ENCODE measurements around the gene TNPO2.
A peak's percentile ranks its signal among the peaks of the same experiment; 100 is the strongest.
"Not testable (repeated sequence)": the region's sequence is repeated elsewhere in the genome, so short reads cannot be mapped to it uniquely, and the experiment has no call there.

Gene TNPO2

DNA sequence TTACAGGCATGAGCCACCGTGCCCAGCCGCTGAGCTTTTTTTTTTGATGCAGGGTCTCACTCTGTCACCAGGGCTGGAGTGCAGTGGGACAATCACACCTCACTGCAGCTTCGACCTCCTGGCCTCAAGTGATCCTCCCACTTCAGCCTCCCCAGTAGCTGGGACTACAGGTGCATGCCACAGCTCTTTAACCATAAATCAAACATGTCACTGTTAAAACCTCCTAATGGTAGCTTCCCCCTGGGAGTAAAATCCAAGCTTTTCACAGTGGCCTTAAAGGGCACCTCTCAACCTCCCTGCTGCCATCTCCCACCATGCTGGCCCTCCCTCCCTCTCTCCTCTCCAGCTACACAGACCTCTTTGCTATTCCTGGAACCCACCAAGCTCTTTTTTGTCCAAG lies 37.9 kb downstream of the TNPO2 start:
- CTCF ChIA-PET: interaction anchor here (0.8 to 1.6 kb wide), 6 partner anchors 9 to 110 kb away, joined by 3 to 6 read pairs (median 4); partner anchors contain the start of gene FBXW9
- POLR2A ChIA-PET: interaction anchor here (1.1 to 1.2 kb wide), 2 partner anchors 10 to 35 kb away, joined by 11 to 17 read pairs; partner anchors contain the start of gene FBXW9
- DNase-seq (ENCODE audit: extremely low spot score): no peak
- TF ChIP-seq, protein P1, sequence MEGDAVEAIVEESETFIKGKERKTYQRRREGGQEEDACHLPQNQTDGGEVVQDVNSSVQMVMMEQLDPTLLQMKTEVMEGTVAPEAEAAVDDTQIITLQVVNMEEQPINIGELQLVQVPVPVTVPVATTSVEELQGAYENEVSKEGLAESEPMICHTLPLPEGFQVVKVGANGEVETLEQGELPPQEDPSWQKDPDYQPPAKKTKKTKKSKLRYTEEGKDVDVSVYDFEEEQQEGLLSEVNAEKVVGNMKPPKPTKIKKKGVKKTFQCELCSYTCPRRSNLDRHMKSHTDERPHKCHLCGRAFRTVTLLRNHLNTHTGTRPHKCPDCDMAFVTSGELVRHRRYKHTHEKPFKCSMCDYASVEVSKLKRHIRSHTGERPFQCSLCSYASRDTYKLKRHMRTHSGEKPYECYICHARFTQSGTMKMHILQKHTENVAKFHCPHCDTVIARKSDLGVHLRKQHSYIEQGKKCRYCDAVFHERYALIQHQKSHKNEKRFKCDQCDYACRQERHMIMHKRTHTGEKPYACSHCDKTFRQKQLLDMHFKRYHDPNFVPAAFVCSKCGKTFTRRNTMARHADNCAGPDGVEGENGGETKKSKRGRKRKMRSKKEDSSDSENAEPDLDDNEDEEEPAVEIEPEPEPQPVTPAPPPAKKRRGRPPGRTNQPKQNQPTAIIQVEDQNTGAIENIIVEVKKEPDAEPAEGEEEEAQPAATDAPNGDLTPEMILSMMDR (IDR thresholded peaks at IDR 0.05; ENCODE audit: control extremely low read depth, extremely low read depth, low read depth, missing control alignments): no peak

DNA sequence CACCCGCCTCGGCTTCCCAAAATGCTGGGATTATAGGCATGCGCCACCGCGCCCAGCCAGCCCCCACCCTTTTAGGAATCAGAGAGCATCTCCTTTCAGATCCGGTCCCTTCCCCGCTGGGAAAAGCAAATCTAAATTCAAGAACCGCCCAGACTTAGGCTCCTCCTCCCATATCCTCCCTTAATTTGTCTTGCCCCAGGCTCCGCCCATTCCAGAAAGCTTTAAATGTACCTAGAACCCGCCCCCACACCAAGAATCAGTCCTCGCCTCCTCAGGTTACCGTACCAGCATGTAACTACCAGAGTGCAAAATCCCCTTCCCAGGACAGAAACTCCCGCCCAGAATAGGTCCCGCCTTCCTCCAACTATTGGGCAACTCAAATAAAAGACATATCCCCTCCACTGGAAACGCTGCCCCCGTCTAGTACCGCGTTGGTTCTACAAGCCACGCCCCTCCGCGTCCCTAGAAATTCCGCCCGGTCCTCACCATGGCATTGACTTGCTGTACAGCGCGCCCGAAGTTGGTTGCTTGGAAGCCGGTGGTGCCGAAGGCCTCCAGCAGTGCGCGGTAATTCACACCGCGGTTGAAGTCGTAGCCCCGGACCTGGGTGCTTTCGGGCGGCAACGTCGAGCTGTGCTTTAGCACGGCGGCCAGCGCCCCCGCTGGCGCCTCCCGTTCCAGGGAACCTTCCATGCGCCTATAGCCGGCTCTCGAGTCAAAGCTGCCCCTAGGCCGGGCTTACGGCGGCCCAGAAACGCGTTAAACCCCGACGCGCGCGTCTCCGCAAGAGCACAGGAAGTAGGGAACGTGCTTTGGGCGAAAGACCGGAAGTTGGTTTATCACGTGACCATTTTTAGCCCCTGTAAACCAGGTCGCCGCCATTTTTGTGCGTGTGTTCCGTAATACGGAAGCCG lies 42.4 kb downstream of the TNPO2 start, which contains the start of gene DHPS:
DHPS (minus strand) TSS at position 807 of the 914 bp plus-strand sequence; CDS start at position 693, 114 bp downstream.
- TF ChIP-seq, protein P1 (IDR thresholded peaks at IDR 0.05; ENCODE audit: control extremely low read depth, extremely low read depth, low read depth, missing control alignments): no peak
- CTCF ChIA-PET: interaction anchor here (1.1 to 2.9 kb wide), 8 partner anchors 9 to 590 kb away, joined by 3 to 14 read pairs (median 4); no protein-coding TSS in a partner anchor
- DNase-seq (ENCODE audit: extremely low spot score): peak; percentile 93
- POLR2A ChIA-PET: interaction anchor here (0.6 to 1.4 kb wide), 9 partner anchors 9 to 1403 kb away, joined by 3 to 17 read pairs (median 4); partner anchors contain the start of genes MAN2B1, TNPO2 and WDR83

DNA sequence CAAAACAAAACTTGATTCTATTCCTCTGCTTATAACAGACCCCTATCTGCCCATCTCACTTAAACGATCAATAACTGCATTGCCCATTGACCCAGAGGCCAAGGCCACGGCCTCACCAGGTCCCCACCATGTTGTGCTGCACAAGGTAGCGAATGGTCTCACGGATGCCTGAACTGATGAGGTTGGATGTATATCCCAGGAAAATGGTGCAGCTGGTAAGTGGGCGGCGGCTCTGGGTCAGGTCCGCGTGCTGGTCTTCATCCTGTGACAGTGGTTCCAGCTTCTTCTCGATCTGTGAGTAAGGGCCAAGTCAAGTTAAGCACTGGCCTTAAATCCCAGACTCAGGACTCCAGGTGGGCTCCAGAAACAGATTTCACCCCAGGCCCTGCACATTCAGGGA lies 43.7 kb downstream of the TNPO2 start:
- POLR2A ChIA-PET: interaction anchor here (1.1 kb wide), 1 partner anchor 112 kb away, joined by 3 read pairs; no protein-coding TSS in a partner anchor
- TF ChIP-seq, protein P1 (IDR thresholded peaks at IDR 0.05; ENCODE audit: control extremely low read depth, extremely low read depth, low read depth, missing control alignments): no peak
- no peak for DNase-seq (ENCODE audit: extremely low spot score)
- CTCF ChIA-PET: interaction anchor here (0.8 to 2.9 kb wide), 3 partner anchors 8 to 621 kb away, joined by 3 to 14 read pairs (median 3); no protein-coding TSS in a partner anchor

DNA sequence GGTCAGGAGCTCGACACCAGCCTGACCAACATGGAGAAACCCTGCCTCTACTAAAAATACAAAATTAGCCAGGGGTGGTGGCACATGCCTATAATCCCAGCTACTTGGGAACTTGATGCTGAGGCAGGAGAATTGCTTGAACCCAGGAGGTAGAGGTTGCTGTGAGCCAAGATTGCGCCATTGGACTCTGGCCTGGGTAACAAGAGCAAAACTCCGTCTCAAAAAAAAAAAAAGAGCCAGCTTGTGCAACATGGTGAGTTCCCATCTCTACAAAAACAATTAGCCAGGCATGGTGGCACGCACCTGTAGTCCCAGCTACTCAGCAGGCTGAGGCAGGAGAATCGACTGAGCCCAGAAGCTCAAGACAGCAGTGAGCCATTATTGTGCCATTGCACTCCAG lies 45.7 kb downstream of the TNPO2 start:
- DNase-seq (ENCODE audit: extremely low spot score): not testable (repeated sequence)
- CTCF ChIA-PET: interaction anchor here (0.9 to 3.3 kb wide), 11 partner anchors 9 to 170 kb away, joined by 3 to 16 read pairs (median 4); partner anchors contain the start of genes GNG14, MAN2B1 and WDR83
- POLR2A ChIA-PET: interaction anchor here (0.5 to 0.9 kb wide), 2 partner anchors 12 to 338 kb away, joined by 3 read pairs; partner anchors contain the start of gene MAN2B1

DNA sequence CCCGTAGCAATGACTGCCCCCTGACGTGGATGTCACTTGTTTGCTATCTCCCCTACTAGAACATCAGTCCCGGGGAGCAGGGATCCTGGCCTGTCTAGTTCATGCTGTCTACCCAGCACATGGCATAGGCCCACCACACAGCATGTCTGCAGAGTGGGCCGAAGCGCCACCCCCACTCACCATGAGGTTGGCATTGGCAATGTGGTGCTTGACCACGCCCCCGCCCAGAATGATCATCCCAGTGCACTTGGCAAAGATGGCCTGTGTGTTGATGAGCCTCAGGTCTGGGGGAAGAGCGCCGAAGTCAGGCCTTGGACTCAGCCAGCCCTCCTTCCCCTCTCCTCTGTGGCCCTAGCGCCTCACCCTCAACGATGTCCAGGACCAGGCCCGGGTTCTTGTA lies 46.8 kb downstream of the TNPO2 start:
- TF ChIP-seq, protein P1 (IDR thresholded peaks at IDR 0.05; ENCODE audit: control extremely low read depth, extremely low read depth, low read depth, missing control alignments): no peak
- POLR2A ChIA-PET: no interaction called here
- CTCF ChIA-PET: interaction anchor here (0.7 to 3.3 kb wide), 28 partner anchors 8 to 617 kb away, joined by 3 to 16 read pairs (median 4); partner anchors contain the start of genes MAN2B1, TNPO2 and WDR83
- no peak for DNase-seq (ENCODE audit: extremely low spot score)

DNA sequence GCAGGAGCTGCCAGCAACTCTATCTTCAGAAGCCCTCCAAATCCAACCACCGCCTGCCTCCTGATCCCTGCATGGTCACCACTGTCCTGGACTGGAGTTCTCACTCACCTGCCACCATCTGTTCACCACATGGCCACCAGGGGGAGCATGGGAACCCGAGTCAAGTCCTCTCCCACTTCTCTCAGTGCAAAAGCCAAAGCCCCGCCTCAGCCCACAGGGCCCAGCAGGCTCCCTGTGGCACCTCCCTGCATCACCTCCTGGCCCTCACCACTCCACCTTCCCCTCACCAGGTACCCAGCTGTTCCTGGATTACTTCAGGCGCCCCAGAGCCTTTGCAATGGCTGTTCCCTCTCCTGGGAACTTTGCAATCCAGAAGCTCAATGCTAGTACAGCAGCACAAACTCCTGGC lies 47.3 kb downstream of the TNPO2 start:
- ChIA-PET CTCF (interaction anchor here (0.7 to 3.3 kb wide), 27 partner anchors 9 to 617 kb away, joined by 3 to 16 read pairs (median 4); partner anchors contain the start of genes MAN2B1, TNPO2 and WDR83), POLR2A (no interaction called here)
- peak; percentile 82 for DNase-seq (ENCODE audit: extremely low spot score)
- TF ChIP-seq, protein P1 (IDR thresholded peaks at IDR 0.05; ENCODE audit: control extremely low read depth, extremely low read depth, low read depth, missing control alignments): peak; percentile 76
